Measurements from ENCODE around the gene TMEM51. TPM values are rescaled to one million over a fixed set of nuclear protein-coding genes. Genes with fewer than 3 reads are reported as not detected.

TMEM51 gene
- total RNA-seq, 1 experiment from 2014 or later, result 19.2 TPM

- Histone ChIP-seq H3K36me3 (peaks cover 6% of the 10 kb centered on the region; the same call in 1 of the 2 replicates), H3K4me3 (no peak overlapping the region), H3K27me3 (replicated peaks) (no peaks in the 10 kb centered on the region), H3K9me3 (replicated peaks) (no peaks in the 10 kb centered on the region), H3K4me1 (replicated peaks) (no peaks in the 10 kb centered on the region), H3K27ac (no peak overlapping the region)
- no peak for DNase-seq (ENCODE audit: low read depth in 1 of 2, low spot score in 2 of 2)
Measured at GRCh38 chr1:15210651-15211375, 57.3 kb downstream of the TMEM51 start.

GRCh38 chr1:15211424-15211823 is 57.9 kb downstream of the TMEM51 start:
- H3K4me3 ChIP-seq, result no peak overlapping the region
- peaks cover 6% of the 10 kb centered on the region; the same call in 1 of the 2 replicates for H3K36me3 ChIP-seq
- DNase-seq (ENCODE audit: low read depth in 1 of 2, low spot score in 2 of 2), result no peak
- no peaks in the 10 kb centered on the region for H3K27me3 ChIP-seq (replicated peaks)
- no peak overlapping the region for H3K27ac ChIP-seq
- no peaks in the 10 kb centered on the region for H3K4me1 ChIP-seq (replicated peaks)
- H3K9me3 ChIP-seq (replicated peaks), result no peaks in the 10 kb centered on the region

- DNase-seq (ENCODE audit: low read depth in 1 of 2, low spot score in 2 of 2), result no peak
- no peak overlapping the region for H3K27ac ChIP-seq
- no peak overlapping the region for H3K4me3 ChIP-seq
Measured at GRCh38 chr1:15212216-15212953, 58.8 kb downstream of the TMEM51 start.

GRCh38 chr1:15212954-15213291 is 59.4 kb downstream of the TMEM51 start:
- H3K36me3 ChIP-seq, result peaks cover 6% of the 10 kb centered on the region; the same call in 1 of the 2 replicates
- H3K27me3 ChIP-seq (replicated peaks), result no peaks in the 10 kb centered on the region
- no peaks in the 10 kb centered on the region for H3K4me1 ChIP-seq (replicated peaks)
- H3K27ac ChIP-seq, result no peak overlapping the region
- H3K4me3 ChIP-seq, result no peak overlapping the region
- H3K9me3 ChIP-seq (replicated peaks), result no peaks in the 10 kb centered on the region
- no peak for DNase-seq (ENCODE audit: low read depth in 1 of 2, low spot score in 2 of 2)

More at GRCh38 chr1:15212216-15212953, 58.8 kb downstream of the TMEM51 start:
- Histone ChIP-seq H3K36me3 (peaks cover 6% of the 10 kb centered on the region; the same call in 1 of the 2 replicates), H3K27me3 (replicated peaks) (no peaks in the 10 kb centered on the region), H3K4me1 (replicated peaks) (no peaks in the 10 kb centered on the region), H3K9me3 (replicated peaks) (no peaks in the 10 kb centered on the region)

- no peaks in the 10 kb centered on the region for H3K9me3 ChIP-seq (replicated peaks)
- no peak for DNase-seq (ENCODE audit: low read depth in 1 of 2, low spot score in 2 of 2)
Measured at GRCh38 chr1:15213341-15213821, 59.8 kb downstream of the TMEM51 start.

GRCh38 chr1:15214527-15214926 is 61.0 kb downstream of the TMEM51 start:
- Histone ChIP-seq H3K4me3 (no peak overlapping the region), H3K27me3 (replicated peaks) (no peaks in the 10 kb centered on the region), H3K27ac (no peak overlapping the region), H3K9me3 (replicated peaks) (no peaks in the 10 kb centered on the region), H3K4me1 (replicated peaks) (no peaks in the 10 kb centered on the region), H3K36me3 (peaks cover 6% of the 10 kb centered on the region; the same call in 1 of the 2 replicates)
- no peak for DNase-seq (ENCODE audit: low read depth in 1 of 2, low spot score in 2 of 2)

More at GRCh38 chr1:15213341-15213821, 59.8 kb downstream of the TMEM51 start:
- Histone ChIP-seq H3K4me1 (replicated peaks) (no peaks in the 10 kb centered on the region), H3K27me3 (replicated peaks) (no peaks in the 10 kb centered on the region), H3K4me3 (no peak overlapping the region), H3K27ac (no peak overlapping the region), H3K36me3 (peaks cover 6% of the 10 kb centered on the region; the same call in 1 of the 2 replicates)

GRCh38 chr1:15215116-15215515 is 61.6 kb downstream of the TMEM51 start:
- Histone ChIP-seq H3K27me3 (replicated peaks) (no peaks in the 10 kb centered on the region), H3K9me3 (replicated peaks) (no peaks in the 10 kb centered on the region), H3K4me3 (no peak overlapping the region), H3K4me1 (replicated peaks) (no peaks in the 10 kb centered on the region), H3K27ac (no peak overlapping the region), H3K36me3 (peaks cover 6% of the 10 kb centered on the region; the same call in 1 of the 2 replicates)
- DNase-seq (ENCODE audit: low read depth in 1 of 2, low spot score in 2 of 2), result no peak

GRCh38 chr1:15217654-15218053 is 64.1 kb downstream of the TMEM51 start:
- no peaks in the 10 kb centered on the region for H3K27me3 ChIP-seq (replicated peaks)
- H3K4me3 ChIP-seq, result no peak overlapping the region
- H3K36me3 ChIP-seq, result peaks cover 10% of the 10 kb centered on the region
- H3K4me1 ChIP-seq (replicated peaks), result no peaks in the 10 kb centered on the region
- no peaks in the 10 kb centered on the region for H3K9me3 ChIP-seq (replicated peaks)
- no peak overlapping the region for H3K27ac ChIP-seq
- no peak for DNase-seq (ENCODE audit: low read depth in 1 of 2, low spot score in 2 of 2)

GRCh38 chr1:15218287-15219279 is 65.0 kb downstream of the TMEM51 start:
- Histone ChIP-seq H3K27me3 (replicated peaks) (no peaks in the 10 kb centered on the region), H3K27ac (no peak overlapping the region), H3K4me3 (no peak overlapping the region), H3K4me1 (replicated peaks) (no peaks in the 10 kb centered on the region), H3K36me3 (peaks cover 10% of the 10 kb centered on the region), H3K9me3 (replicated peaks) (no peaks in the 10 kb centered on the region)
- no peak for DNase-seq (ENCODE audit: low read depth in 1 of 2, low spot score in 2 of 2)

- Histone ChIP-seq H3K27me3 (replicated peaks) (no peaks in the 10 kb centered on the region), H3K9me3 (replicated peaks) (no peaks in the 10 kb centered on the region), H3K27ac (no peak overlapping the region), H3K4me1 (replicated peaks) (no peaks in the 10 kb centered on the region), H3K36me3 (peaks cover 10% of the 10 kb centered on the region), H3K4me3 (no peak overlapping the region)
- no peak for DNase-seq (ENCODE audit: low read depth in 1 of 2, low spot score in 2 of 2)
Measured at GRCh38 chr1:15219280-15220023, 65.9 kb downstream of the TMEM51 start.

- H3K27me3 ChIP-seq (replicated peaks), result no peaks in the 10 kb centered on the region
- no peaks in the 10 kb centered on the region for H3K9me3 ChIP-seq (replicated peaks)
- H3K4me1 ChIP-seq (replicated peaks), result no peaks in the 10 kb centered on the region
- no peak overlapping the region for H3K4me3 ChIP-seq
- no peak overlapping the region for H3K27ac ChIP-seq
- peaks cover 8% of the 10 kb centered on the region for H3K36me3 ChIP-seq
- no peak for DNase-seq (ENCODE audit: low read depth in 1 of 2, low spot score in 2 of 2)
Measured at GRCh38 chr1:15220024-15220392, 66.5 kb downstream of the TMEM51 start.

- Histone ChIP-seq H3K27me3 (replicated peaks) (no peaks in the 10 kb centered on the region), H3K9me3 (replicated peaks) (no peaks in the 10 kb centered on the region), H3K36me3 (peaks cover 4% of the 10 kb centered on the region), H3K27ac (no peak overlapping the region), H3K4me1 (replicated peaks) (no peaks in the 10 kb centered on the region), H3K4me3 (no peak overlapping the region)
- DNase-seq (ENCODE audit: low read depth in 1 of 2, low spot score in 2 of 2), result no peak
Measured at GRCh38 chr1:15220825-15221431, 67.4 kb downstream of the TMEM51 start.
